GM12878 (cell line): ENCODE measurements around the gene FGR. TPM values are rescaled to one million over a fixed set of nuclear protein-coding genes. Genes with fewer than 3 reads are reported as not detected.

ENCODE experiments used
- ATF3 ChIP-seq: IDR thresholded peaks from 2 replicates; pipeline ENCODE4 v1.6.1; 2011; ENCODE audit warnings: low read depth, mild to moderate bottlenecking, low read length, moderate library complexity, borderline replicate concordance; ENCODE audit errors: extremely low read depth
- BCLAF1 ChIP-seq: fragments of 450-650 bp; IDR thresholded peaks from 2 replicates; pipeline ENCODE4 v1.6.1; 2017; ENCODE audit warnings: antibody characterized with exemption, mild to moderate bottlenecking, moderate library complexity
- CBX3 ChIP-seq: fragments of 200-600 bp; sonication (generic); IDR thresholded peaks from 2 replicates; pipeline ENCODE4 v1.6.1; 2016; ENCODE audit warnings: low read depth, borderline replicate concordance
- CEBPB ChIP-seq, 2 experiments: fragments of 150-350 bp in 1 of 2; IDR thresholded peaks; 2 replicates each; pipeline ENCODE4 v1.6.1; 2012 to 2014; ENCODE audit warnings: low read depth in 2 of 2, low read length in 2 of 2, borderline replicate concordance in 1 of 2, inconsistent platforms in 1 of 2
- CHD4 ChIP-seq: fragments of 200-600 bp; sonication (generic); IDR thresholded peaks from 2 replicates; pipeline ENCODE4 v1.6.1; 2016; ENCODE audit warnings: mild to moderate bottlenecking
- E2F4 ChIP-seq: IDR thresholded peaks from 2 replicates; pipeline ENCODE4 v1.6.1; 2012; ENCODE audit warnings: low read depth, low read length, improper control_type of control experiment
- ETV6 ChIP-seq, 2 experiments: fragments of 450-650 bp in 1 of 2; IDR thresholded peaks in 1 of 2; conservative IDR thresholded peaks in 1 of 2; 2 replicates each; pipeline ENCODE4 v1.6.1; 2014; ENCODE audit warnings: antibody characterized with exemption in 1 of 2, borderline replicate concordance in 1 of 2, low read depth in 1 of 2, mild to moderate bottlenecking in 1 of 2, moderate library complexity in 1 of 2
- HDGF ChIP-seq: fragments of 450-650 bp; IDR thresholded peaks from 2 replicates; pipeline ENCODE4 v1.6.1; 2016; ENCODE audit warnings: antibody characterized with exemption
- NR2C1 ChIP-seq: fragments of 450-650 bp; IDR thresholded peaks from 2 replicates; pipeline ENCODE4 v1.6.1; 2017; ENCODE audit warnings: antibody characterized with exemption, mild to moderate bottlenecking, moderate library complexity
- POLR2AphosphoS5 ChIP-seq: IDR thresholded peaks from 2 replicates; pipeline ENCODE4 v1.6.1; 2011; ENCODE audit warnings: mild to moderate bottlenecking, low read length, inconsistent platforms
- SIX5 ChIP-seq: IDR thresholded peaks from 2 replicates; pipeline ENCODE4 v1.6.1; 2011; ENCODE audit warnings: mild to moderate bottlenecking, low read depth, low read length, moderate library complexity; ENCODE audit not compliant: severe bottlenecking
- SREBF2 ChIP-seq: IDR thresholded peaks from 2 replicates; pipeline ENCODE4 v1.6.1; 2012; ENCODE audit warnings: mild to moderate bottlenecking, low read length
- STAT1 ChIP-seq: fragments of 450-650 bp; conservative IDR thresholded peaks from 2 replicates; pipeline ENCODE4 v1.6.1; 2014; ENCODE audit warnings: antibody characterized with exemption, mild to moderate bottlenecking
- ZNF274 ChIP-seq: IDR thresholded peaks from one replicate; pipeline ENCODE4 v1.8.0; 2011; ENCODE audit not compliant: insufficient read length, insufficient read depth
- polyA plus RNA-seq, 11 experiments: library from polyadenylated mRNA; depleted of rRNA in 4 of 11; unstranded in 6 of 11; stranded (reverse) in 5 of 11; fragments of >200 nt; fragmentation: Nextera tagmentation in 4 of 11; fragmentation: Illumina TruSeq in 1 of 11; extraction: Ambion mirVana in 4 of 11; extraction: Trizol in 1 of 11; gene quantifications; 1 replicate in 1 of 11; 2 replicates in 10 of 11; pipeline versions ENCODE4 v1.2.1 to v1.2.3, GENCODE V29; 2011 to 2016; ENCODE audit warnings: inconsistent platforms in 2 of 11, missing spikeins in 2 of 11, low read depth in 1 of 11
- total RNA-seq, 4 experiments: library from RNA; depleted of rRNA in 3 of 4; stranded (reverse); fragments of >200 nt in 3 of 4; fragmentation: Illumina TruSeq in 1 of 4; extraction: Trizol in 1 of 4; gene quantifications; 2 replicates each; pipeline versions ENCODE4 v1.2.1 to v1.2.3, GENCODE V29; 2013 to 2021
- TF ChIP-seq, protein P1 (sequence below): IDR thresholded peaks from 2 replicates; pipeline ENCODE4 v1.6.1; 2012; ENCODE audit warnings: improper control_type of control experiment, low read depth, low read length; ENCODE audit not compliant: insufficient replicate concordance
- TF ChIP-seq, protein P2 (sequence below): fragments of 450-650 bp; conservative IDR thresholded peaks from 2 replicates; pipeline ENCODE4 v1.6.1; 2017; ENCODE audit warnings: mild to moderate bottlenecking, moderate library complexity

FGR gene
- total and polyA plus RNA-seq, 10 of the 15 experiments (the other 5 are each of a cell fraction or from before 2014, with no cell fraction given): 10.9 to 193 (median 74.7) TPM

DNA sequence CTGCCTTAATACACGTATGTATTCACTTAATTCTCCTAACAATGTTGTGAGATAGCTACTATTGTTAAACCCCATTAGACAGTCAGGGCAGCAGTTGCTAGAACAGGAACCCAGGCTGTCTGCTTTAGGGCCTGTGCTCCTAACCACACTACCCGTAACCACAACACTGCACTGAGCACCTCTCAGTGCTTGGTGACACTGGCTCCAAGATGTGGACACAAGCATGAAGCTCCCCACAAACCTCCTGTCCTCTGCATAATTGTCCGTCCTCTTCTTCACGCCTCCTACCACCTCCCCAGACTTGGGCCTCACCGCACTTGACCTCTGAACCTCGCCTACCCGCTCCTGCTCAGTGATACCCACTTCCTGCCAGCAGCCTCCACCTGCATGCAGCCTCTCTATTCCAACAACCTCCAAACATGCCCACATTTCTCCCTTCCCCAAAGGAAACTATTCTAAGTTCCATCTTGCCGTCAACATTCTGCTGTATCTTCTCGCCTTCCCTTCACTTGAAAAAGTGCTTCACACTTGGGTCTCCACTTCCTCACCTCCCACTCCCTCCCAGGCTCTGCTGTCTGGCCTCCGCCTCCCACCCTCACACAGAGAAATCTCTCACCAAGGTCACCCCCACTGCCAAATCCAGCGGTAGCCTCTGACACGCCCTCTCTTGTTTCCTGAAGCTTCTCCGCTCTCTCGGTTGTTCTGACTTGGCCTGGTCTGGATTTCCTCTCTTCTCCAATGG lies 16.5 kb downstream of the FGR start (continued):
- TF ChIP-seq SREBF2: no peak
- no peak for TF ChIP-seq CEBPB (IDR thresholded peaks at IDR 0.05; ENCODE audit: borderline replicate concordance in 1 of 2, low read depth in 2 of 2, low read length in 2 of 2)
- TF ChIP-seq E2F4: no peak
- TF ChIP-seq, protein P1, sequence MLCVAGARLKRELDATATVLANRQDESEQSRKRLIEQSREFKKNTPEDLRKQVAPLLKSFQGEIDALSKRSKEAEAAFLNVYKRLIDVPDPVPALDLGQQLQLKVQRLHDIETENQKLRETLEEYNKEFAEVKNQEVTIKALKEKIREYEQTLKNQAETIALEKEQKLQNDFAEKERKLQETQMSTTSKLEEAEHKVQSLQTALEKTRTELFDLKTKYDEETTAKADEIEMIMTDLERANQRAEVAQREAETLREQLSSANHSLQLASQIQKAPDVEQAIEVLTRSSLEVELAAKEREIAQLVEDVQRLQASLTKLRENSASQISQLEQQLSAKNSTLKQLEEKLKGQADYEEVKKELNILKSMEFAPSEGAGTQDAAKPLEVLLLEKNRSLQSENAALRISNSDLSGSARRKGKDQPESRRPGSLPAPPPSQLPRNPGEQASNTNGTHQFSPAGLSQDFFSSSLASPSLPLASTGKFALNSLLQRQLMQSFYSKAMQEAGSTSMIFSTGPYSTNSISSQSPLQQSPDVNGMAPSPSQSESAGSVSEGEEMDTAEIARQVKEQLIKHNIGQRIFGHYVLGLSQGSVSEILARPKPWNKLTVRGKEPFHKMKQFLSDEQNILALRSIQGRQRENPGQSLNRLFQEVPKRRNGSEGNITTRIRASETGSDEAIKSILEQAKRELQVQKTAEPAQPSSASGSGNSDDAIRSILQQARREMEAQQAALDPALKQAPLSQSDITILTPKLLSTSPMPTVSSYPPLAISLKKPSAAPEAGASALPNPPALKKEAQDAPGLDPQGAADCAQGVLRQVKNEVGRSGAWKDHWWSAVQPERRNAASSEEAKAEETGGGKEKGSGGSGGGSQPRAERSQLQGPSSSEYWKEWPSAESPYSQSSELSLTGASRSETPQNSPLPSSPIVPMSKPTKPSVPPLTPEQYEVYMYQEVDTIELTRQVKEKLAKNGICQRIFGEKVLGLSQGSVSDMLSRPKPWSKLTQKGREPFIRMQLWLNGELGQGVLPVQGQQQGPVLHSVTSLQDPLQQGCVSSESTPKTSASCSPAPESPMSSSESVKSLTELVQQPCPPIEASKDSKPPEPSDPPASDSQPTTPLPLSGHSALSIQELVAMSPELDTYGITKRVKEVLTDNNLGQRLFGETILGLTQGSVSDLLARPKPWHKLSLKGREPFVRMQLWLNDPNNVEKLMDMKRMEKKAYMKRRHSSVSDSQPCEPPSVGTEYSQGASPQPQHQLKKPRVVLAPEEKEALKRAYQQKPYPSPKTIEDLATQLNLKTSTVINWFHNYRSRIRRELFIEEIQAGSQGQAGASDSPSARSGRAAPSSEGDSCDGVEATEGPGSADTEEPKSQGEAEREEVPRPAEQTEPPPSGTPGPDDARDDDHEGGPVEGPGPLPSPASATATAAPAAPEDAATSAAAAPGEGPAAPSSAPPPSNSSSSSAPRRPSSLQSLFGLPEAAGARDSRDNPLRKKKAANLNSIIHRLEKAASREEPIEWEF: no peak
- no peak for TF ChIP-seq ETV6 (conservative IDR thresholded peaks at IDR 0.05 in 1 of 2, IDR thresholded peaks at IDR 0.05 in 1 of 2; ENCODE audit: borderline replicate concordance in 1 of 2, low read depth in 1 of 2)
- no peak for TF ChIP-seq POLR2AphosphoS5
- TF ChIP-seq NR2C1: peak; percentile 89
- TF ChIP-seq ATF3: no peak
- no peak for TF ChIP-seq CHD4
- peak; percentile 95 for TF ChIP-seq HDGF
- no peak for TF ChIP-seq CBX3
- no peak for TF ChIP-seq STAT1
- TF ChIP-seq ZNF274: no peak
- TF ChIP-seq BCLAF1: no peak
- no peak for TF ChIP-seq SIX5
- TF ChIP-seq, protein P2, sequence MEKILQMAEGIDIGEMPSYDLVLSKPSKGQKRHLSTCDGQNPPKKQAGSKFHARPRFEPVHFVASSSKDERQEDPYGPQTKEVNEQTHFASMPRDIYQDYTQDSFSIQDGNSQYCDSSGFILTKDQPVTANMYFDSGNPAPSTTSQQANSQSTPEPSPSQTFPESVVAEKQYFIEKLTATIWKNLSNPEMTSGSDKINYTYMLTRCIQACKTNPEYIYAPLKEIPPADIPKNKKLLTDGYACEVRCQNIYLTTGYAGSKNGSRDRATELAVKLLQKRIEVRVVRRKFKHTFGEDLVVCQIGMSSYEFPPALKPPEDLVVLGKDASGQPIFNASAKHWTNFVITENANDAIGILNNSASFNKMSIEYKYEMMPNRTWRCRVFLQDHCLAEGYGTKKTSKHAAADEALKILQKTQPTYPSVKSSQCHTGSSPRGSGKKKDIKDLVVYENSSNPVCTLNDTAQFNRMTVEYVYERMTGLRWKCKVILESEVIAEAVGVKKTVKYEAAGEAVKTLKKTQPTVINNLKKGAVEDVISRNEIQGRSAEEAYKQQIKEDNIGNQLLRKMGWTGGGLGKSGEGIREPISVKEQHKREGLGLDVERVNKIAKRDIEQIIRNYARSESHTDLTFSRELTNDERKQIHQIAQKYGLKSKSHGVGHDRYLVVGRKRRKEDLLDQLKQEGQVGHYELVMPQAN: no peak
